Endothelial cell of umbilical vein (primary cell): Measurements from ENCODE around the gene CAPN5. TPM values are rescaled to one million over a fixed set of nuclear protein-coding genes. Genes with fewer than 3 reads are reported as not detected.

ENCODE experiments used
- BruUV-seq: library from RNA; stranded (reverse); fragments of 400-500 nt; replicated peaks from 2 replicates; lab custom pipeline; 2021; lab: Mats Ljungman, UMichigan
- CTCF ChIA-PET: fragments of 300-600, 350-600 bp; sonication (Branson Sonifier 250); formaldehyde crosslinking; loops from one replicate; lab custom pipeline; 2021; ENCODE audit warnings: antibody characterized with exemption, inconsistent platforms; lab: Charles Lee
- POLR2A ChIA-PET: fragments of 300-600, 350-600 bp; sonication (Branson Sonifier 250); formaldehyde crosslinking; loops from one replicate; lab custom pipeline; 2021; ENCODE audit warnings: antibody characterized with exemption, inconsistent platforms; lab: Charles Lee
- DNase-seq: peaks from one replicate; pipeline ENCODE4 v3.0.0-alpha.2; 2011; ENCODE audit warnings: low read depth, low spot score
- FAIRE-seq: peaks from 2 replicates; lab custom pipeline; 2011; peaks lifted over from hg19 to GRCh38; lab: Jason Lieb, UNC
- H2AFZ ChIP-seq: 2 replicates; pipeline ENCODE4 v1.6.0; 2012; ENCODE audit warnings: low read depth, low read length, control low read depth, inconsistent platforms
- H3K27ac ChIP-seq: 2 replicates; pipeline ENCODE4 v1.5.1; 2011; ENCODE audit warnings: low read depth, mild to moderate bottlenecking, control low read depth, low read length, moderate library complexity; ENCODE audit not compliant: insufficient read depth
- H3K27me3 ChIP-seq, 2 experiments: 2 replicates each; pipeline versions ENCODE4 v1.6.0 to v1.6.1; 2011; ENCODE audit warnings: low read length in 2 of 2, mixed read lengths in 1 of 2; ENCODE audit not compliant: control insufficient read depth in 2 of 2, insufficient read depth in 2 of 2
- H3K36me3 ChIP-seq, 2 experiments: 2 replicates in 1 of 2; 3 replicates in 1 of 2; pipeline ENCODE4 v1.5.1; 2011; ENCODE audit warnings: low read length in 2 of 2, mild to moderate bottlenecking in 1 of 2, moderate library complexity in 1 of 2; ENCODE audit not compliant: control insufficient read depth in 2 of 2, insufficient read depth in 2 of 2; ENCODE audit errors: extremely low read depth in 1 of 2
- H3K4me1 ChIP-seq: 3 replicates; pipeline ENCODE4 v1.5.1; 2011; ENCODE audit warnings: mild to moderate bottlenecking, low read length; ENCODE audit not compliant: control insufficient read depth, insufficient read depth; ENCODE audit errors: extremely low read depth
- H3K4me2 ChIP-seq: 2 replicates; pipeline ENCODE4 v1.6.1; 2011; ENCODE audit warnings: low read length, control low read depth, mixed read lengths; ENCODE audit not compliant: insufficient read depth
- H3K4me3 ChIP-seq, 3 experiments: fragments of 200-600 bp in 1 of 3; sonication (generic), shearing (Covaris generic) in 1 of 3; replicated peaks in 1 of 3; 2 replicates each; pipeline ENCODE4 v1.5.1; 2011 to 2016; ENCODE audit warnings: control low read depth in 3 of 3, low read length in 3 of 3, mild to moderate bottlenecking in 2 of 3, inconsistent platforms in 1 of 3, low read depth in 1 of 3, moderate library complexity in 1 of 3; ENCODE audit not compliant: insufficient read depth in 1 of 3
- H3K79me2 ChIP-seq: 2 replicates; pipeline ENCODE4 v1.6.0; 2012; ENCODE audit warnings: low read length, inconsistent platforms; ENCODE audit not compliant: control insufficient read depth, insufficient read depth
- H3K9ac ChIP-seq: replicated peaks from 2 replicates; pipeline ENCODE3; 2011; ENCODE audit warnings: low read length, control low read depth; ENCODE audit not compliant: insufficient read depth; ENCODE audit errors: extremely low read depth
- H3K9me1 ChIP-seq: replicated peaks from 3 replicates; pipeline ENCODE4 v1.6.0; 2011; ENCODE audit warnings: mild to moderate bottlenecking, low read length; ENCODE audit not compliant: control insufficient read depth, insufficient read depth; ENCODE audit errors: extremely low read depth
- H3K9me3 ChIP-seq: replicated peaks from 2 replicates; pipeline ENCODE4 v1.5.1; 2012; ENCODE audit warnings: low read length, inconsistent platforms; ENCODE audit not compliant: control insufficient read depth, insufficient read depth
- H4K20me1 ChIP-seq: replicated peaks from 2 replicates; pipeline ENCODE3; 2011; ENCODE audit warnings: mild to moderate bottlenecking, low read length; ENCODE audit not compliant: control insufficient read depth, insufficient read depth; ENCODE audit errors: extremely low read depth
- EZH2 ChIP-seq: IDR thresholded peaks from 2 replicates; pipeline ENCODE4 v1.6.1; 2012; ENCODE audit warnings: borderline replicate concordance, low read depth, mild to moderate bottlenecking, moderate library complexity, low read length, inconsistent platforms; ENCODE audit not compliant: severe bottlenecking
- FOS ChIP-seq: IDR thresholded peaks from 2 replicates; pipeline ENCODE4 v1.6.1; 2011; ENCODE audit warnings: mild to moderate bottlenecking, low read length, moderate library complexity, borderline replicate concordance; ENCODE audit not compliant: insufficient read depth
- GATA2 ChIP-seq: IDR thresholded peaks from 2 replicates; pipeline ENCODE4 v1.7.0; 2011; ENCODE audit warnings: low read depth, mild to moderate bottlenecking, moderate library complexity, mixed read lengths, low read length; ENCODE audit not compliant: insufficient read length, insufficient read depth
- JUN ChIP-seq: IDR thresholded peaks from 2 replicates; pipeline ENCODE4 v1.6.1; 2011; ENCODE audit warnings: borderline replicate concordance, low read depth; ENCODE audit not compliant: insufficient read length, insufficient read depth
- MYC ChIP-seq: IDR thresholded peaks from one replicate; pipeline ENCODE4 v1.6.1; 2011; ENCODE audit warnings: mild to moderate bottlenecking, low read depth, low read length
- POLR2A ChIP-seq: IDR thresholded peaks from 2 replicates; pipeline ENCODE4 v1.6.1; 2012; ENCODE audit warnings: low read depth, mild to moderate bottlenecking, control low read depth, low read length
- POLR2AphosphoS5 ChIP-seq: IDR thresholded peaks from 2 replicates; pipeline ENCODE4 v1.6.1; 2012; ENCODE audit warnings: low read depth, mild to moderate bottlenecking, control low read depth, low read length, moderate library complexity; ENCODE audit not compliant: insufficient read depth
- dilution Hi-C: fragments of 300-500 bp; cut with MboI; formaldehyde crosslinking; loops from one replicate; pipeline ENCODE4 v1.15.0; 2019; ENCODE audit warnings: low sequenced_read_pairs; ENCODE audit not compliant: extremely low pct_ligation_motif_present
- intact Hi-C: fragments of 100-400 bp; cut with micrococcal nuclease; formaldehyde crosslinking; loops from one replicate; pipeline ENCODE4 v1.10.0; 2022
- polyA plus RNA-seq, 4 experiments: library from polyadenylated mRNA; depleted of rRNA in 3 of 4; stranded (reverse) in 3 of 4; unstranded in 1 of 4; fragments of >200 nt; gene quantifications; 2 replicates each; pipeline versions ENCODE4 v1.2.1 to v1.2.3, GENCODE V29; 2011 to 2012; ENCODE audit warnings: missing spikeins in 1 of 4
- total RNA-seq: library from RNA; stranded (reverse); gene quantifications from 2 replicates; pipeline ENCODE4 v1.2.3, GENCODE V29; 2021
- TF ChIP-seq, protein P1 (sequence below): IDR thresholded peaks from 2 replicates; pipeline ENCODE4 v1.6.1; 2011; ENCODE audit not compliant: insufficient read depth, insufficient read length
- TF ChIP-seq, protein P2 (sequence below), 2 donors: IDR thresholded peaks; 1 replicate in 1 of 2; 2 replicates in 1 of 2; pipeline ENCODE4 v1.5.1; 2011; ENCODE audit warnings: low read length in 2 of 2, mild to moderate bottlenecking in 2 of 2, moderate library complexity in 2 of 2, control low read depth in 1 of 2, inconsistent platforms in 1 of 2, low read depth in 1 of 2; ENCODE audit not compliant: insufficient read depth in 1 of 2; ENCODE audit errors: extremely low read depth in 1 of 2

Gene CAPN5
- total and polyA plus RNA-seq, 2 donors (not counting 3 experiments of a cell fraction or from before 2014, with no cell fraction given): 15.0 to 17.0 TPM

DNA sequence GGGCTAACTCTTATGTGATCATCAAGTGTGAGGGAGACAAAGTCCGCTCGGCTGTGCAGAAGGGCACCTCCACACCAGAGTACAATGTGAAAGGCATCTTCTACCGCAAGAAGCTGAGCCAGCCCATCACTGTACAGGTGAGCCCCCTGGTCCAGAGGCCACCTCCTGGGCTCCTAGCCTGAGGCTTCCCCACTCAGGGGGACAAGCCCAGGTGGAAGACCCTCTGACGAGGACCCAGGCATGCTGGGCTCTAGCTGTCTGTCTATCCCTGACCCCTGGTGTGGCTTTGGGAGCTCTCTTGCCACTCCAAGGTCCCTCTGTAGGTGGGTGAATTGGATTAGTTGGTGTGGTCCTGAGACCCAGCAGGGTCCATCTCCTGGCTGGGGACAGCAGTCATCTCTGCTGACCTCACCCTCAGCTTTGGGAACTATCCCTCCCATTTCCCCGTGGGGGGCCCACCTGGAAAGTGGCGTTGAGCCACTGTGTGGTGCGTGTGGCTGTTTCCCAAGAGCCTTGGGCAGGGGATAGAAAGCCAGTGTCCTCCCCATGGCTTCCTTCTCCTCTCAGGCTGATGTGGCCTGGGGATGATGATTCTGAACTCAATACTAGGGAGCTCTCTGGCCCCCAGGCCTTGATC lies 55.9 kb downstream of the CAPN5 start:
- Histone ChIP-seq H3K27me3 (no peaks in the 10 kb centered on the region), H3K4me1 (peaks cover 5% of the 10 kb centered on the region), H3K4me2 (no peak overlapping the region), H3K9me1 (no peaks in the 10 kb centered on the region), H3K79me2 (no peaks in the 10 kb centered on the region), H3K27ac (no peak overlapping the region), H3K4me3 (no peak overlapping the region), H3K36me3 (peaks cover 0 to 7% of the 10 kb centered on the region in 2 experiments), H3K9ac (no peak overlapping the region), H4K20me1 (no peaks in the 10 kb centered on the region), H2AFZ (no peak overlapping the region), H3K9me3 (no peaks in the 10 kb centered on the region)
- TF ChIP-seq, protein P1, sequence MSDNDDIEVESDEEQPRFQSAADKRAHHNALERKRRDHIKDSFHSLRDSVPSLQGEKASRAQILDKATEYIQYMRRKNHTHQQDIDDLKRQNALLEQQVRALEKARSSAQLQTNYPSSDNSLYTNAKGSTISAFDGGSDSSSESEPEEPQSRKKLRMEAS: no peak
- no peak for TF ChIP-seq JUN
- TF ChIP-seq POLR2AphosphoS5: no peak
- TF ChIP-seq POLR2A: no peak
- no peak for TF ChIP-seq FOS
- no peak for TF ChIP-seq MYC
- TF ChIP-seq, protein P2, sequence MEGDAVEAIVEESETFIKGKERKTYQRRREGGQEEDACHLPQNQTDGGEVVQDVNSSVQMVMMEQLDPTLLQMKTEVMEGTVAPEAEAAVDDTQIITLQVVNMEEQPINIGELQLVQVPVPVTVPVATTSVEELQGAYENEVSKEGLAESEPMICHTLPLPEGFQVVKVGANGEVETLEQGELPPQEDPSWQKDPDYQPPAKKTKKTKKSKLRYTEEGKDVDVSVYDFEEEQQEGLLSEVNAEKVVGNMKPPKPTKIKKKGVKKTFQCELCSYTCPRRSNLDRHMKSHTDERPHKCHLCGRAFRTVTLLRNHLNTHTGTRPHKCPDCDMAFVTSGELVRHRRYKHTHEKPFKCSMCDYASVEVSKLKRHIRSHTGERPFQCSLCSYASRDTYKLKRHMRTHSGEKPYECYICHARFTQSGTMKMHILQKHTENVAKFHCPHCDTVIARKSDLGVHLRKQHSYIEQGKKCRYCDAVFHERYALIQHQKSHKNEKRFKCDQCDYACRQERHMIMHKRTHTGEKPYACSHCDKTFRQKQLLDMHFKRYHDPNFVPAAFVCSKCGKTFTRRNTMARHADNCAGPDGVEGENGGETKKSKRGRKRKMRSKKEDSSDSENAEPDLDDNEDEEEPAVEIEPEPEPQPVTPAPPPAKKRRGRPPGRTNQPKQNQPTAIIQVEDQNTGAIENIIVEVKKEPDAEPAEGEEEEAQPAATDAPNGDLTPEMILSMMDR (IDR thresholded peaks at IDR 0.05; ENCODE audit: extremely low read depth in 1 of 2, insufficient read depth in 1 of 2, low read depth in 1 of 2, low read length in 2 of 2): no peak
- TF ChIP-seq GATA2: no peak
- TF ChIP-seq EZH2: no peak
- DNase-seq: no peak
- intact Hi-C loops: no loop called here
- FAIRE-seq: no peak
- dilution Hi-C loops: no loop called here
- ChIA-PET CTCF (interaction anchor here (1.0 to 2.6 kb wide), 4 partner anchors 15 to 75 kb away, joined by 3 to 11 read pairs (median 4); no protein-coding TSS in a partner anchor), POLR2A (no interaction called here)
- BruUV-seq: no TSS peak
